Activated CD4-positive, alpha-beta T cell treated with anti-CD3 and anti-CD28 coated beads, Interleukin-2, amount 50 U/mL, for 48 hours (primary cell): Measurements from ENCODE around the gene RGL3.
A peak's percentile ranks its signal among the peaks of the same experiment; 100 is the strongest.
"Not testable (repeated sequence)": the region's sequence is repeated elsewhere in the genome, so short reads cannot be mapped to it uniquely, and the experiment has no call there.

Experiments used
- DNase-seq, 2 experiments: peaks; one replicate each; pipeline ENCODE4 v3.0.0-alpha.2; 2020

The RGL3 gene

DNA sequence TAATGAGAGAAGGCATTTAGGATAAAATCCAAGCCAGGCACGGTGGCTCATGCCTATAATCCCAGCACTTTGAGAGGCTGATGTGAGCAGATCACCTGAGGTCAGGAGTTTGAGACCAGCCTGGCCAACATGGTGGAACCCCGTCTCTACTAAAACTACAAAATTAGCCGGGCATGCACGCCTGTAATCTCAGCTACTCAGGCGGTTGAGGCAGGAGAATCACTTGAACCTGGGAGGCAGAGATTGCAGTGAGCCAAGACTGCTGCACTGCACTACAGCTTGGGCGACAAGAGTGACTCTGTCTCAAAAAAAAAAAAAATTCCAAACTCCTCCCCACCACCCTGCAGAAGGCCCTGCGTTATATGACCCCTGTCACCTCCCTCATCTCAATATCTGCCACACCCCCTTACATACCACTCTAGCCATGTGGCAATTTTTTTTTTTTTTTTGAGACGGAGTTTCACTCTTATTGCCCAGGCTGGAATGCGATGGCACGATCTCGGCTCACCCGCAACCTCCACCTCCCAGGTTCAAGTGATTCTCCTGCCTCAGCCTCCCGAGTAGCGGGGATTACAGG lies 39.8 kb downstream of the RGL3 start:
- DNase-seq: not testable (repeated sequence)

GRCh38 chr19:11378319-11379189 lies 40.6 kb downstream of the RGL3 start:
- peak in 1 of 2 experiments; percentile 32 for DNase-seq

- DNase-seq: no peak
Observed at GRCh38 chr19:11377756-11378155, 41.4 kb downstream of the RGL3 start.

GRCh38 chr19:11377237-11377636 lies 41.9 kb downstream of the RGL3 start:
- DNase-seq: no peak

DNA sequence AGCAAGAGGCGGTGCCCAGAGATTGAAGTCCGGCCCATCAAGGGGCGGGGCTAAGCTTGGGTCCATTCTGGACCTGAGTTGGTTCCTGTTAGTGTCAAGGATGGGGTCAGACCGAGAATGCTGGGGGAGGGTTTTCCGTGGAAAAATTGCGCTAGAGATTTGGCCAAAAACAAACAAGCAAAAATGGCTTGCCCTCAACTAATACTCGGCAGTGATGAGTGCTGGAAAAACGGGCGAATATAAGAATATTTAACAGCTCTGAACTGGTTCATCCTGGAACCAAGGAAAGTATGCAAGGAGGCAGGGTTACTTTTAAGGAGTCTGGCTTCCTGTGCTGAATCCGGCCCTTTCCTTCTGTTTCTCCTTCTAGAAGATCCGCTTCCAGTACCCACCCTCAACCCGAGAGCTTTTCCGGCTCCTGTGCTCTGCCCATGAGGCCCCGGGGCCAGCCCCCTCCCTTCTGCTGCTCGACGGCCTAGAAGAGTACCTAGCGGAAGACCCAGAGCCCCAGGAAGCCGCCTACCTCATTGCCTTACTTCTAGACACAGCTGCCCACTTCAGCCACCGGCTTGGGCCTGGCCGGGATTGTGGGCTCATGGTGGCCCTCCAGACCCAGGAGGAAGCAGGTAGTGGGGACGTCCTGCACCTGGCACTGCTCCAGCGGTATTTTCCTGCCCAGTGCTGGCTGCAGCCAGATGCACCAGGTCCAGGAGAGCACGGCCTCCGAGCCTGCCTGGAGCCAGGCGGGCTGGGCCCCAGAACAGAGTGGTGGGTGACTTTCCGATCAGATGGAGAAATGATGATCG lies 43.8 kb downstream of the RGL3 start:
- peak; percentile 69 to 74 for DNase-seq

DNA sequence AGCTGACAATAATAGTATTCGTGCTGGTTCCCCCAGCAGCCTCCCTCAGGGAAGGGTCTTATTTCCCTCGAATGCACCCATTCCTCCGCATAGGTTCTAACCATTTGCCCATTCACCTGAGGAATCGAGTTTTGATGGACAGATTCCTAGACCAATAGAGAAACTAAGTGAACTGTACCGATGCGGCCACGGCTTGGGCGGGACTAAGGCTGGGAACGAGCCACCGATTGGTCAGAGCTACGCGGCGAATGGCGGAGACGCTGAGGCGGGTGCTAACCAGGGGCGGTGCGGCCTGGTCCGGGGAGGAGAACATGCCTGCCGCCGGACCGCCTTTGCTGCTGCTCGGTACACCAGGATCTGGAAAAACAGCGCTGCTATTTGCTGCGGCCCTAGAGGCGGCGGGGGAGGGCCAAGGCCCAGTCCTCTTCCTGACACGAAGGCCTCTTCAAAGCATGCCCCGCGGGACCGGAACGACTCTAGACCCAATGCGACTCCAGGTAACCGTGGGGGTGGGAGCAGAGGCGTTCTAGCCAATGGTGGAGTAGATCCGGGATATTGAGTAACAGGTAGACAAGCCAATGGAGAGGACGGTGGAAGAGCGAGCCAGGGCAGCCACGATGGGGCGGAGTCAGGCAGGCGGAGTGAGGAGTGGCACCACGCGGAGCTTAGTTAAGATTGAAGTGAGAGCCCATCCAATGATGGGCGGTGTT lies 44.5 kb downstream of the RGL3 start, which contains the start of gene SWSAP1:
SWSAP1 (plus strand) TSS at position 234 of the 710 bp plus-strand sequence; CDS start at position 249, 15 bp downstream.
- peak; percentile 97 to 98 for DNase-seq

DNA sequence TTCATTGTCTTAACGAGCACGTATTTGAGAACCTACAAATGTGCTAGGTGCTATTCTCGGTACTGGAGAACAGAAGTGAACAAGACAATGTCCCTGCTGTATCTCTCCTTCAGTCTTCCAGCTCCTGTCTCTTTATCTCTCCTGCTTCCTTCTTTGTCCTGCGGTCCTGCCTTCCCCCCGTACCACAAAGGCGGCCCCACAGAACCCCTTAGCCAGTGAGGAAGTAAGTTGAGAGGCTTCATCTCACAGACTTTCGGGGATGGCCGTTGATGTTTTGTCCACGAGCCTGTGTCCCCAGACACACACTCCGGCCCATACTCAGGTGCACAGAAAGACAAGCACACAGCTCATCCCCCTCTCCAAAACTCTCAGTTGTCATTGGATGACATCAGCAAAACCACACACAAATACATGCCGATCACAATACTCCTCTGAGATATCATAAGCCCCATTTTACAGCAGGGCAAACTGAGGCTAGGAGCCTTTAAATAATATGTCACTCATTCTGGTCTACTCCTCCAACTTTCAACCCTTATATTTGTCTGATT lies 45.2 kb downstream of the RGL3 start:
- no peak for DNase-seq

DNA sequence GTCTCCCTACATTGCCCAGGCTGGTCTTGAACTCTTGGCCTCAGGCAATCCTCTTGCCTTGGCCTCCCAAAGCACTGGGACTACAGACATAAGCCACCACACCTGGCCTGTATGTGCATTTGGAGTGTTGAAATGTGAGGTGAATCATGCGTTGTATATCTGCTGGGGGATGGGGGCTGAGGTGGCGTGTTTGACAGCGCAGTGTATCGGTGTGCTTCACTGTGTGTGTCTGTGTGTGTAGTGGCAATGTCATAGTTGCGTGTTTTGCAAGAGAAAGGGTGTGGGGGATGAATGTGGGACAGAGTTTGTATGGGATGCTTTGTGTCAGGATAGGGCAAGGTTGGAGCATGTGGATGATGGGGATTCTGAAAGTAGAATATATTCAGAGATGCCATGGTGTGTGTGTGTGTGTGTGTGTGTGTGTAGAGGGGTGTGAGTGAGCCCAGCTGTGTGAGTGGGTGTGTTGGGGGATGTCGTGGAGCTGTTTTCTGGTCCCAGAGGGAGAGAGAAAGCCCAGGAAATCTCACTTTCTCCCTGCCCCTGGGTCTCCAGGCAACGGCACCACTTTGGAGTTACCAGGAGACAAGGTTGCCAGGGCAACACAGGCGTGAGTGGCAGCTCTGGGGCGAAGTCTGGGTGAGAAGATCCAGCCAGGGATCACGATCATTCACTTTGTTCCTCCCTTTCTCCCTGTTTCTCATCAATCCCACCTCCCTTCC lies 45.8 kb downstream of the RGL3 start:
- DNase-seq: no peak

DNA sequence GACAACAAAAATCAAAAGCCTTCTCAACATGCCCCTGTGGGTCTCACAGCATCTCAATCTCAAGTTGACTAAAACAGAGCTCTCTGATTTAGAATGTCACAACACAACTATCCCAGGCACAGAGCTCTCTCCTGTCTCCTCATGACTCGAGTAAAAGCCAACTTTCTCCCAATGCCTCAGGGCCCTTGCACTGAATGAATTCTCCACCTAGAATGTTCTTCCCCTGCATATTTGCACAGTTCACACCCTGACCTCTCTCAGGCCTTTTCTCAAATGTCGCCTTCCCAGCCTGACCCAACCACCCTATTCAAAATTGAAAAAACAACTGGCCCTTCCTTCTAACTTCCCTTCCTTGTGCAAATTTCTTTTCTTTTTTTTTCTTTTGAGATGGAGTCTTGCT lies 48.4 kb downstream of the RGL3 start:
- no peak for DNase-seq

DNA sequence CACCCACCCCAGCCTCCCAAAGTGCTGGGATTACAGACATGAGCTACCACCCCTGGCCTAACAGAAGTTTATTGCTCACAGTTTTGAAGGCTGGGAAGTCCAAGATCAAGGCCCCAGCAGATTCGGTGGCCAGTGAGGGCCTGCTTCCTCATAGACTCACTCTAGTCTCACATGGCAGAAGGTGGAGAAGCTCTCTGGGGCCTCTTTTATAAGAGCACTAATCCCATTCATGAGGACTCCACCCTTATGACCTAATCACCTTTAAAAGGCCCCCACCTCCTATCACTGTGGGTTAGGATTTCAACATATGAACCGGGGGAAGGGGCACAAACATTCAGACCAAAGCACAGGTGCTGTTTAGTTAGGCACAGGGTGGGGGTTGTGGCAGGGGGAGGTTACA lies 51.6 kb downstream of the RGL3 start:
- no peak for DNase-seq

- DNase-seq: no peak
Observed at GRCh38 chr19:11365557-11366117, 53.5 kb downstream of the RGL3 start.

DNA sequence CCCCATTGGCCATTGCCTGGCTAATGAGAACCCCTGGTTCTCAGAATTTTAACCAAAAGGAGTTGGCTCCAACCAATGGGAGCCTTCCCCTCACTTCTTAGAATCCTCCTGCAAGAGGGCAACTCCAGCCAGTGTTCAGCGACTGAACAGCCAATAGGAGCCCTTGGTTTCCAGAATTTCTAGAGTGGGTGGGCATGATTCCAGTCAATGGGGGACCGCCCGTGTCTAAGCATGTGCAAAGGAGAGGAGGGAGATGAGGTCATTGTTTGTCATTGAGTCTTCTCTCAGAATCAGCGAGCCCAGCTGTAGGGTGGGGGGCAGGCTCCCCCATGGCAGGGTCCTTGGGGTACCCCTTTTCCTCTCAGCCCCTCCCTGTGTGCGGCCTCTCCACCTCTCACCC lies 54.2 kb downstream of the RGL3 start:
- DNase-seq: no peak

DNA sequence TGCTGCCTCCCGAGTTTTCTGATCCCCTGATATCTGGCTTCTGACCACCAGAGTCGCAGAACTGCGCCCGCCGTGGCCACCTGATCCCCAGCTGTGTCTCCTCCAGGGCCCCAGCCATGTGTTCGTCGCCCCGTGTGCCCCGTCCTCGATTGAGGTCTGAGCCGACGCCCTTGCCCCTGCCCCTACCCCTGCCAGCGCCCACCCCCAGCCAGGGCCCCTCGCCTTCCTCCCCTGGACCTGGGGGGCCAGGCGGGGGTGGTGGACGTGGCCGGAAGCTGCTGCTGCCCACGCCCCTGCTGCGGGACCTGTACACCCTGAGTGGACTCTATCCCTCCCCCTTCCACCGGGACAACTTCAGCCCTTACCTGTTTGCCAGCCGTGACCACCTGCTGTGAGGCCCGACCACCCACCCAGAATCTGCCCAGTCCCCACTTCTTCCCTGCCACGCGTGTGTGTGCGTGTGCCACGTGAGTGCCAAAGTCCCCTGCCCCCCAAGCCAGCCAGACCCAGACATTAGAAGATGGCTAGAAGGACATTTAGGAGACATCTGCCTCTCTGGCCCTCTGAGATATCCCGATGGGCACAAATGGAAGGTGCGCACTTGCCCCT lies 54.7 kb downstream of the RGL3 start:
- DNase-seq: no peak

GRCh38 chr19:11363881-11364280 lies 55.2 kb downstream of the RGL3 start:
- no peak for DNase-seq

DNA sequence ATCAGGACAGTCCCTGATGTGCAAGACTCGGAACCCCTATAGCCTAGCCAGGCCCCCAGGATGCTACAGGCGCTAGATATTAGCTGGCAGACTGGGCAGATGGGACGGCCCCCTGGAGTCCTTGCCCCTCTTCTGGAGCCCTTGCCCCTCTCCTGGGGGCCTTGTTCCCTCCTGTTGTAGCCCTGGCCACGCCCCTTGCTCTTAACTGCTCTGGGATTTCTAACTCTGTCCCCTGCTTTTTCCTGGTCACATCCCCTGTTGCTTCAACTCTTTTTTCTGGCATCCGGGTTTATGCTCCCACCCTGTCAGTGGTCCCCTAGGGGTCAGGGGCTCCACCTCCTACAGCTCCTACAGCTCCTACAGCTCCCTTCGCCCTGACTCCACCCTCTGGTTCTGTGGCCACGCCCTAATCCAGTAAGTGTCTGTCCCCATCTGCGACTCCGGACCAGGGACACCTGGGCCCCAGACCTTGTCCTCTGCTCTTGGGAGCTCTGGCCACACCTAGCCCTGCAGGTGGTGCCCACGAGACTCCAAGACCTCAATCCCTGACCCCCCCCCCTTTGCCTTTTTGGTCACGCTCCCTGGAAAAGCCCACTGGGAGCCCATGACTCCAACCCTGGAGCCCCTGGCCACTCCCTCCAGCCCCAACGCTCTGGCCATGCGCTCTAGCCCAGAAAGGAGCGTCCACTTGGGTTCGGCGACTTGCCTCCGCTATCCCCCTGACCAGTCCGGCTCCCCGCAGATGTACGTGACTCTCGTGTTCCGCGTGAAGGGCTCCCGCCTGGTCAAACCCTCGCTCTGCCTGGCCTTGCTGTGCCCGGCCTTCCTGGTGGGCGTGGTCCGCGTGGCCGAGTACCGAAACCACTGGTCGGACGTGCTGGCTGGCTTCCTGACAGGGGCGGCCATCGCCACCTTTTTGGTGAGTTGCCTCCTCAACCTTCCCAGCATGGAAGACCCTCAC lies 57.1 kb downstream of the RGL3 start:
- no peak for DNase-seq

DNA sequence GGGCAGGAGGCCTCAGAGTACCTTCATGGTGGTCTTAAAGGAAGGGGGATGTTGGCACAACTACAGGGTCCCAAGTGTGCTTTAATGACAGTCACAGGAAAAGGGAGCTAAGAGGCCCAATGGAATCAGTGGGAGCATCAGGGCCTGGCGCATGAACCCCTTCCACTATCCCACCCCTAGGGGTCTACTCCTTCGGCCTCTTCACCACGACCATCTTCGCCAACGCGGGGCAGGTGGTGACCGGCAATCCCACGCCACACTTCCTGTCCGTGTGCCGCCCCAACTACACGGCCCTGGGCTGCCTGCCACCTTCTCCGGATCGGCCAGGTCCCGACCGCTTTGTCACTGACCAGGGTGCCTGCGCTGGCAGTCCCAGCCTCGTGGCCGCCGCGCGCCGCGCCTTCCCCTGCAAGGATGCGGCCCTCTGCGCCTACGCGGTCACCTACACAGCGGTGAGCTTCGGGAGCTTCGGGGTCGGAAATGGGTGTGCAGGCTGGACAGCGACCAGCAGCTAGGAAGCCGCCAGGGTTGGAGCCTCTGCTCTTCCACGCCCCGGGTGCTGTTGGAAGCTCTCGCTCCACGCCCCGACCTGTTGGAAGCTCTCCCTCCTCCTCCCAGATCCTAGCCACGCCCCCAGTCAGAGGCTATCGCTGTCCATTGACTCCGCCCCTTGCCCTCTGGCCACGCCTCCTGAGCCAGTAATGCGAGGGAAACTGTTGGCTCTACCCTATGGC lies 57.9 kb downstream of the RGL3 start:
- peak; percentile 32 to 50 for DNase-seq

- no peak for DNase-seq
Observed at GRCh38 chr19:11359421-11359820, 59.7 kb downstream of the RGL3 start.

GRCh38 chr19:11356676-11357550 lies 62.2 kb downstream of the RGL3 start:
- no peak for DNase-seq
